GM21360 (cell line): ENCODE results near the gene IKZF2.

Experiments used
- ATAC-seq: cut with Tn5 transposase; IDR thresholded peaks from one replicate; pipeline ENCODE4 v1.9.1; 2021; ENCODE audit warnings: mild to moderate bottlenecking, moderate library complexity; ENCODE audit not compliant: unreplicated experiment

Gene IKZF2

DNA sequence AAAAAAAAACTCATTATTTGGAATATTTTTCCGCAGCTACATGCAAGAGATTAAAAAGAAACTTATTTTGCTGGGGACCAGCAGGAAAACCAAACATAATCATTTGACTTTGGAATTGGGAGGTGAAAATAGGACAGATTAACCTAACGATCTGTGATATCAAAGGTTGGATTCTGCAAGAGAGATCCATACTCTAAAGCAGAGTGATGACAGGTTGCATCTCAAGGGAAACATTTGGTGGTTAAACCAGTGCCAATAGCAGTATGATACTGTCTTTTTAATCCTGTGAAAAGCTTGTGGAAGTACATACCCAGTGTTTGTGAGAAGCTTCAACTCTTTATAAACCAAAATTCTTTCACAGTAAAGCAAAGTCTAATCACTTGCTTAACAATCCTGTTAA lies 5.3 kb upstream of the IKZF2 start:
- ATAC-seq, result no peak

DNA sequence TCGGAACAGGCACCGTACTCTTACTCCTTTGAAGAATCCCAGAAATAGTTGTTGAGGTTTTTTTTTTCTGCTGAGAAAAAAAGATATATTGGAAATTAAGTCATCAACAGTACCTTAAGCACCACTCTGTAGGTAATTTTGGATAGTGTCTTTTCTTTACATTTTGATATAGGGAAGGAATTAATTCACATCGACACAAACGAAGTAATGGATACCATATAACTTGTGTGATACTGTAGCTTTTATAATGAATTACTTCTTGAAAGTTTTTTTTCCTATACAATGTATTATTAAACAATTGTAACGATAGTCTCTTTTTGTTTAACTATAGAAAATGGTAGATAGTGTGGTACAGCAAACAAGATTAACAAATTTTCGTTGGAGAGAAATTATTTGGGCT lies 1.5 kb upstream of the IKZF2 start:
- ATAC-seq, result no peak

DNA sequence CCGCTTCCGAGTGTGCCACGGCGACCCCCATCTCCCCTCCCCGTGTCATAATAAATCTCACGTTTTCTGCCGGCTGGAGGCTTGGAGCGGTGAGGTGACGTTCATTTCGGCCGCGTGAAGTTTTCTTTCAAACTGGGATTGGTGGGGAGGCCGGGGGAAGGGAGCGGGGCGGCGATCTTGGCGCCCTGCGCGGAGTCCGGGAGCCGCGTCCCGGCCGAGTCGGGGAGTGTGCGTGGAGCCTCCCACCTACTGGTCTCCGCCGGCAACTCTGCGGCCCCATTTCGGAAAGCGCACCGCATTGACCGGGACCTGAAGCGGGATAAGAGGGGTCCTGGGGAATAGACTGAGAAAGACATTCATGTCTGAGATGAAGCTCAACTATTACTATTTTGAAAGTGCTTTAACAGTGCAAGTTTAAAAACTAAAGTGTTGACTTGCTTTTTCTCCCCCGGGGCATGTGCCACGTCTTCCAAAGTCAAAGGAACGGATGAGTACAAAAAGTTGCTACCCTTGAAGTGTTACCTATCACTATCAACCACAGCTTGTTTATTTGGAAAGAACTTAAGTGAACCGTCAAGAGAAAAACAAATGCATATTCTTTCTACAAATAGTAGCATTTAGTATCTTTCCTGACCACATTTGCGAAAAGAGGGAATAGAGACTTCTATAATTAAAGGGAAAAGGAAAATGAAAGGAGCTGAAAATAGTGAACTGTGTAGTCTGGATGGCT lies 818 bp upstream of the IKZF2 start:
- ATAC-seq, result peak; percentile 27

DNA sequence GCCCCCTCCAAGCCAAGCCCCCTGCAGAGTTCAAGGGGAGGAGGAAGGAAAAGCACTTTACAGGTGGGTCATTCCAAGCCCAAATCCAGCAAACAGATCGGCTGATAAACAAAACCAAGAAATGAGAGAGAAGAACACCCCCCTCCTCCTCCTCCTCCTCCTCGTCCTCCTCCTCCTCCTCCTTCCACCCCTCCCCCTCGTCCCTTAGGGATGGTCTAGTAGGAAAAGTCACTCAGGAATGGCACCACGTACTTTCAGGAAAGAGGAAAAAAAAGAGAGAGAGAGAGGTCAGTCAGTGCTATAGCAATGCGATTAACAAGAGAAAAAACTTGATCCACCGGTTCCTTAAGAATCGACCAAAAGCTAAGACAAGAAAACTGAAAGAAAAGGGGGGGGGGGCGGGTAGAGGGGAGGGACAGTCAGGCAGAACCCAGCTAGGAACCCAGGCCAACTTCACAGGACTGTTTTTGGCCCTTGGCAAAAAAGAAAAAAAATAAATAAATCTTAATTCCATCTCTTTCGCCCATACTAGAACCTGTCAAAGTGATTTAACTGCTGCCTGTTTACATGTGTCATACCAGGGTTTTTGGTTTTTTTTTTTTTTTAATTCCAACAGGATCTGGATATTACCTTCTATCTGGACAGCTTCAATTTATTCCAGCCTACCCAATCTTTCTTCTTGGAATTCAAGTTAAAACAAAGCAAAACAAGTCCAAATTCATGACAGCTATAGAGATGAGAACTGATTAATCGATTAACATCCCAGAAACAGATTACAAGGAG lies 906 bp downstream of the IKZF2 start:
- ATAC-seq, result no peak

DNA sequence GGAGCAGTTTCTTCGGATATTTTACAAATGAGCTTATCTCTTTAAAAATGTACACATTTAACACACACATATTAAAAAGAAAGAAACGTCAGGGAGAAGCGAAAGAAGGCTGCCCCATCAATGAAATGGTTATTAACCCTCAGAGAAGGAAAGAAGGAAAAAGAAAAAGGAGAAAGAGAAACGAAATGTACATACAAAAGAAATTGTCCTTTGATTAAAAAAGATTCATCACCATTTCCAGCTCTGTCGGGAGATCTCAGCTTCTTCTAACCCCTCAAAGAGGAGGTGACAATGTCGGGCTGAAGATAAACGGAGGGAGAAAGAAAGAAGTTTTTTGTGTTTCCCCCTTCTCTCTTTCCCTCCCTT lies 1.5 kb downstream of the IKZF2 start:
- ATAC-seq, result no peak

DNA sequence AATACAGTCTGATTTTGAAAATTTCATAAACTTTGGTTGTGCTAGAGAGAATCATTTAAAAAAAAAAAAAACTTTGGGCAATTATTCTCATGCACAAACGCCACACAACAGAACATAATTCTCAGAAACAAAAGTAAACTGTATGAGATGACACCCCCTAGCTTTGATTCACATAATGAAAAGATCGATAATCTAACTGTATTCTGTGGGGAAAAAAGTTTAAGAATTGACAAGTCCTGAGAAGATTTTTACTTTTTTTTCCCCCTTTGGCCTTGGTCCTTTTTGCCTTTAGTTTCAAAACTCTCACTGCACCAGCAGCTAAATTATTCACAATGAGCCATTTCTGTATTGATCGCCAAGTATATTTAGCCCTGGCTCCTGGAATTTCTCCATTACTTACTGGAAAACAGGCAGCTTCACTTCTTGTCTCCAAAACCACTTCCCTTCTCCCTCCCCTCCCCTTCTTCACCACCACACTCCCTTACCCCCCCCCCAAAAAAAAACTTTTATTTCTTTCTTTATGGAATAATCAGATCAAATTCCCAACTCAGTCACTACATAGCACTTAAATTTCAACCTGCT lies 2.0 kb downstream of the IKZF2 start:
- no peak for ATAC-seq

DNA sequence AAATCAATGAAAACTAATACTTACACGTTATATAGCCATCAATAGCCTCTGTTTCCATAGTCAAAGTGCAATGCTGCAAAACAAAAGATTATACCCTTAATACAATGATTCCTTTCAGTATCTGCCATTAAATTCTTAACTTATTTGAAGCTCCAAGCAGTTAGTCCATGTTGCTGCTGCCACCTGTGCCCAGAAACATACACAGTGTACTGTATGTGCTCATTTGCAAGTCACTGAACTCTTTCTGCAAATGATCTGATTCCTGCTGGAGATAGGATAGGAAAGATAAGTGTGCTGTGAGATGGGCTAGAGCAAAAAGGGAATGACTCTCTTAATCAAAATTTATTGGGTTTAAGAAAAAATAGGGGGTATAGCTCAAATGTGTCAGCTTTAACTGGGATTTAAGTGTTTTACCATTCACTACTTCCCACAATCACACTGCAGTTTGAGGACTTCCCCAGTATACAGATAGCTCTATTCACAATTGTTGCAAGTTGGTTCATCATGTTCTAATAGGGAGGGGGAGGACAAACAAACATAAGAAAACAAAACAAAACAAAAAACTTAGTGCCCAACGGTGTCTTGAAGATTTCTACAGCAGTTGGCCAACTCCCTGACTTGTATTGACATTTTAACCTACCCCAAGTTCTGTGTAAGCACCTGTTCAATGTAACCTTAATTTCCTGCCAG lies 2.7 kb downstream of the IKZF2 start:
- no peak for ATAC-seq

DNA sequence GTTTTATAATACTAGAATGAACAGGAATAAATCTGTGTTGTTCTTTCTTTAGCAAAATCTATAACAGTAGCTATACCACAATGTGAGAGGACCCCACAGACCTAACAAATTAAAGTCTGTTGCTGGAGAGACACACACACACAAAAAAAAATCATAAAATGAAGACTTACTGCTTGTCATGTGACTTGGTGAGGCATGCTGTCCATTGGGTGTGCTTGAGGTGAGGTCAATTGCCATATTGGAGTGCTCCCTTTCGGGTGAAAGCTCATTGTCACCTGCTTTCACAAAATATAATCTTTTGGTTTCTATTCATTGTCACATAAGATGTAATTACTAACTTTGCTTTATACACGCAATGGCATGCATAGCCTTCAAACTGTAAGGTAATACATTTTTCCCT lies 3.9 kb downstream of the IKZF2 start:
- no peak for ATAC-seq

DNA sequence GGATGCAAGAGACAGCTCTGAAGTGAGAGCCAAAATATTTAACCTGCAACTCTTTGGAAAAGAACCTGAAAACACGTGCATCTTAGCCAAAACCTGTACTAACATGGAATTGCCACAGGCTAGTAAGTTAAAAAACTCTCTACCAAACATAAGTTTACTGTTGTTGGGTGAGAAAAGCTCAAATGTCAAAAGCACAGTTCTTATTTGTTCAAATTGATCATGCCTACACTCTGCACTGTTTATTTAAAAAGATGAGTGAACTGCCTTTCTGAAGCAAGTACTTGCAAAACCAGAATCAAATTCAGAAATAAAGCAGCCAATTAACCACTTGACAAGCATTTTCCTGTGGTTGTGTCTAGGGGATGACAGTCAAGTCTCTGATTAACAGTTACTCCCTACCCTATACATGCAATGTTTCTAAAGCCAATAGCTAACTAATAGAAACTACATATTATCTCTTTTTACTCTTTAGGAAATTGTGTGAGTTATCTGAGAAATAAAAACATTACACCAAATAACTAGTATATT lies 5.6 kb downstream of the IKZF2 start:
- ATAC-seq, result no peak

DNA sequence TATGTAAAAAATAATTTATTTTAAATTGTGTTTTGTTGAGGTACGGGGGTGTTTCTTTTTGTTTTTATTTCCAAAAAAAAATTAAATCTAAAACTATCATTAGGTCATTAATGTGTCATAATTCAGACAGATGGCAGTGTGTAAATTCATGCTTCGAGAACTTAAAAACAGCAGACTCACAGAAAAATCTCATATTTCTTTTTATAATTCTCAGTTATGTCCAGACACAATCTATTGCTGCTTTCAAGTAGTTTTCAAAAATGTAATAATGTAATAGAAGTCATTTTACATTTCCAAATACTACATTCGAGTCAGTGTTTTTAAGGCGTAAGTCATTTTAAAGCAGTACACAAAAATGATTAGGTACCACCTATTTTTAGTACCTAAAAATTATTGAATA lies 14.3 kb downstream of the IKZF2 start:
- ATAC-seq, result no peak

DNA sequence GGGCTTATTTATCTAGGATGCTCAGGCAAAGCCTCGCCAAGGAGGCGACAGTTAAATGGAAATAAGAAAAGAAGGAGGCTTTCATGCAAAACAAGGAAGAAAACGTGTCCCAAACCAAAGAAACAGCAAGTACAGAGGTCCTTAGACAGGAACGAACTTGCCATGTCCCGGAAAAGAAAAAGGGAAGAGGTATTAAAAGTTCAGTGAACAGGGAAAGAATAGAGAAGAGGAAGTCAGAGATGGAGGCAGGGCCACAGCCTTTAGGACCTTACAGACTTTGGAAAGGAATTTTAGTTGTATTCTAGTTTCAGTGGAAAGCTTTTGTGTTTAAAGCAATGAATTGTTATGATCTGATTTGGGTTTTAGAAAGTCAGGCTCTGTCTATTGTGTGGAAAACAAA lies 22.1 kb downstream of the IKZF2 start:
- no peak for ATAC-seq

DNA sequence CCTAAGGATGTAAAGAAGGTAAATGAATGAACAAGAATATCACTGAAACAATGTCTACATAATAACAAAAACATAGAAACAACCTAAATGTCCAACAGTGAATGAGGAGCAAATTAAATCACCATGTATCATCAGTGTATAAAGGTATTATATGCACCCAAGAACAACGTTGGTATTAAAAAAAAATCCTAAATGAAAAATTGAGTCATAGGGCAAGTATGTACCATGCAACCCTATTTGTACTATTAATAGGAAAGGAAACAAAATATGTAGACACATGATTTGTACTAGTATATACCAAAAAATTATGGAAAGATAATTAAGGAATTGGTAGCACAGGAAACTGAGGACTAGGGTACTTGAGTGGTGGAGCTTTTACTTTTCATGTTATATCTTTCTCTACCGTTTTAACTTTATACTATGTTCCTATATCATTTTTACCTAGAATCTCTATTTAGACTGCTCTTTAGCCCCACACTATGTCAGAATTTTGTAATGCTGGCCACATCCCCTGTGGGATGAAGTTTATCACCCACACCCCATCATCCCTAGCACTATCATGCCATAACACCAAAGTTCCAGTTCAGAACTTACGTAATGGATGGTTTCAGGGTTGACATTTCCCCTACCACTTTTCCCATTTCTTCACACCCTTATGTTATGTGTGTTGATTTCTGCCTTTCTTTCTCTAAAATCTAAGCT lies 25.6 kb downstream of the IKZF2 start:
- ATAC-seq, result no peak

DNA sequence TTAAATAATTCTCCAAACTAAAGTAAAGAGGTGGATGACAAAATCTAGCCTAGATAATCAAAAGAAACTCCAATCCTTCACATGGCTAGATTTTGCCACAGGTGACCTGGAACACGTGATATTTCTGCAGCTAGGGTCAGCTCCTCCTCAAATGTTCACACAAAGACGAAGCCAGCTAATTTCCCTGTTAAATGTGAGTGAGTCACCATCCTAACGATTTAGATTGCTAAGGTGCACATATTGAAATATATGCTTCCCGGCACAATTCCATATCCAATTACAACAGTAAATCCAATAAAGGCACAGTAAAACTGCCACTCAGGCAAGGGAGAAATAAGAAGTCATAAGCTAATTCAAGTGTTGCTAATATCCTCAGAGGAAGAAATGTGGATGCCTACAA lies 28.7 kb downstream of the IKZF2 start:
- no peak for ATAC-seq

DNA sequence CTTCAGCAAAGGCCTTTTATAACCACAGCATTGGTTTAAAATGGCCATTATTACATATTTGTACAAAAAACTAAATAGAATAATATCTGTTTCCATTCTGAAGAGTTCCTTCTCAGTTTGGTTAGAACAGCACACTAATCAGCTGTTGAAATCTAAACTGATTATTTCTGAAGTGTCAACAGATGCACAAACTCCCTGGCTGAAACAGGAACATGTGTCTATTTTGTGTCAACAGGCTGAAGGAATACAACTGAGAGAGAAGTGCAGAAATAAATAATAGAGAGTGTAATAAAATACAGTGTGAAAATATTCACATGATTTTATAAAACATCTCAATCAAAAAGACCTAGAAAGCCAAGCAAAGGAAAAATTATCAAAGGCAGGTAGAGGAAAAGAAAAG lies 29.7 kb downstream of the IKZF2 start:
- no peak for ATAC-seq

DNA sequence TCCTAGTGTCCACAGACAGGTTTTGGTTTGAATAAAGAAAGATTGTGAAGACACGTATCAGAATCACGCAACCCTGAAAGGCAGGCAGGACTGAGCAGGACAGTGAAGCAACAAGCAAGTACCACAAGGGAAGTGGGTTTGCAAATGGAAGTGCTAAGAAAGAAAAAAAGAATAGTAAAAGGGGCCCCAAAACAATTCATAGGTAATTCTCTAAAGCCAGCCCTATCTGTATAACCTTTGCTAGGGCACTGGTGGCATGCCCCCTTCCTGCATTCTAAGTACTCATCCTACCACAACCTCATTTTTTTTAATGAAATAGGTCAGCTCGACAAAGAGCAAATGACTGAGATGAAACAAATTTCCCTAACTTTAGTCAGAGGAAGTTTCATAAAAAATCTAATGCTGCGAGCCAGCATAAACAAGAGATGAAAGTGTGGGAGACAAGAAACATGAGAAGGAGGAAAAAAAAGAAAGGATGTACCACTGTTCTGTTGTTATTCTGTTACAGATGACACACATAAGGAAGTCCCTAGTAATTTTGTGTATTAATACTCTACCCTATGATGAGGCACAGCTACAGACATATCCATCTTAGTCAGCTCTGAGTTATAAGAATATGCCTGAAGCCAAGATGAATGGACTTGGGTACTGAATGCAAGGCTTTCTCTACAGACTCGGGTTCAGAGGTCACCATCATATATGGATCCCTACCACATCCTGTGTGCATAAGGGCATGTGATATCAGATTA lies 32.2 kb downstream of the IKZF2 start:
- ATAC-seq, result peak; percentile 66

DNA sequence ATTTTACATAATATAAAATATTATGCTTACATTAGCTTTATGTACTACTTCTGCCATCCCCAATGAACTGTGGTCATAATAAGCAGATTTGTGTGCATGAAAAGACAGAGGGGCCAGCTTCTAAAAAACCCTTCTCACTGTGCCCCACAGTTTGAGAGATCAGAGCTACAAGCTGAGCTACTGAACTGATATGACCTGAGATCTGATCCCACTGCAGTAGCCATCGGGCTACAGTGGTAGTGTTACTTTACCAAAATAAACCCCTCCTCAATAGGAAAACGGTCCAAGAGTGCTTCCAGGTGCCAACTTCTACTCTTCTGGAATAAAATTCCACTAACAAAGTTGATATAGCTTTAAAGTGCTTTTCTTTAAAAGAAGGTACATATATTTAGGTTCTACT lies 43.1 kb downstream of the IKZF2 start:
- ATAC-seq, result no peak

DNA sequence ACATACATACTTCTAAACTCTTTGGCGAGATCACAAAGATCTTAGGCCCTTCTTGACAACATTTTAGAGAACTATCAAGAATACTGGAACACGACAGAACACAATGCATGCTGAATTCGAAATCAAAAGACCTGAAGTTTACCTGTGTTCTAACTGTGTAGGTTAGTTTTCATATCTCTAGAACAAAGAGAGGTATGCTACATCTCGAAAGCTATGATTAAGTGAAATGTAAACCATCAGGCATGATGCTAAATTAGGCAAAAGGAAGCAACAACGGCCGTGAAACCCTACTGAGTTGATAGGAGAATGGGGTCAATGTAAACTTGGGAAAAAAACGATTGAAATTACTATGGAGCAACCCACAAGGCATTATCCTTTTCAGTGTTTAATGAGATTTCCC lies 43.7 kb downstream of the IKZF2 start:
- no peak for ATAC-seq

DNA sequence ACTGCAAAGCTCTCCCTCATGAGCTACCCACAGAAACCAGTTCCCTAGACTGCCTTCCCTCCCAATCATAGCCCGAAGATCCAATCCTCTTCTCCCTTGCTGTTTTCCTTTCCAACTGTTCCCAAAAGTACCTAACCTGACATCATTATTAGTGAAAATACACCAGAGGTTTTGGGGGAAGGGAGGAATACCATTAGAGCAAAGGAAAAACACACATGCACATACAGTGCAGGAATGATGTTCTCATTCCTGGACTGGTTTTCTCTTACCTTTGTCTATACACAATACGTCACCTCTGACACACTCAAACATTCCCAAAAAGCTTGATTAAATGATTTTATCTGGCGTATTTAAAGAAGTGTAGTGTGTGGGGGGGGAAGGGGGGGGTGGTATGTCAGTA lies 46.2 kb downstream of the IKZF2 start:
- no peak for ATAC-seq

DNA sequence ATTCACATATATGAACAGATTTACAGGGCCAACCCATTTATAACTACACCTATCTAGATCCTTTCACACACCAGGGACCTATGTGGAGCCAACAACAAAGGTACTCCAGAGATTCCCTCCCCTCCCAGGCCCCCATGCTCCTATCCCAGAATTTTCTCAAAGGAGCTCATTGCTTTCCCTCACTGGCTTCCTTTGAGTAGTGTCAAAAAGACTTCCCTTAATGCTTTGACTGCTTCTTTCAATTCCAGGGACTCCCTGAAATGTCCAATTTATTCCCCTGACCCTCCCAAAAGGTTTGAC lies 46.6 kb downstream of the IKZF2 start:
- ATAC-seq, result no peak
